ENCODE data around the gene SAP30L. TPM values are rescaled to one million over a fixed set of nuclear protein-coding genes. Genes with fewer than 3 reads are reported as not detected.

Gene SAP30L
- total RNA-seq, 1 experiment from 2014 or later: 45.9 TPM

DNA sequence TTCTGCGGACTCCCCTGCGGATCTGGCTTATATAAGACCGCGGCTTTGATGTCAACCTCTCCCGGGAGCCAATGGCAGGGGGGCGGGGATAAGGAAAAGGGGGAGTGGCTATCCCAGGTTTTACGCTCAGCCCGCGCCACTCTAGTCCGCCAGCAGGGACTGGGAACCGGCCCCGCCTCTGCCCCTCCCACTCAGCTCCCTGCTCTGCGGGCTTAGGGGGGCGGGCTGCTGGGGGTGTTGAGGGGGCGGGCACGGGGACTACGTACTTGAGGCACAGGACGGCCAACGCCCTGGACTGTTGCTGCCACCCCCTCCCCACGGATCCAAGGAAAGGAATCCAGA is 32.4 kb downstream of the SAP30L start, which contains the start of gene HAND1:
Gene HAND1, minus strand, starts transcription at position 4 of the 342 bp plus-strand sequence. CDS start 219 bp downstream, outside the sequence.
- ChIA-PET CTCF (no interaction called here), POLR2A (no interaction called here)
- peaks cover 90% of the 10 kb centered on the region for H3K27me3 Mint-ChIP-seq (ENCODE audit: insufficient read depth, unreplicated experiment)
- no peaks in the 10 kb centered on the region for H3K36me3 Mint-ChIP-seq (ENCODE audit: insufficient read depth, unreplicated experiment)
- H3K4me3 Mint-ChIP-seq (ENCODE audit: unreplicated experiment): no peak within 1 kb of the TSS
- DNase-seq (ENCODE audit: unreplicated experiment): no peak
- no peak within 1 kb of the TSS for H3K27ac Mint-ChIP-seq (ENCODE audit: low read depth, unreplicated experiment)
- intact Hi-C loops (cut with micrococcal nuclease): no loop called here
- no TSS peak for BruUV-seq (replicated peaks)
- peaks cover 4% of the 10 kb centered on the region for H3K4me1 Mint-ChIP-seq (ENCODE audit: insufficient read depth, unreplicated experiment)
- no peaks in the 10 kb centered on the region for H3K9me3 Mint-ChIP-seq (ENCODE audit: unreplicated experiment)
- TF ChIP-seq, protein P1, sequence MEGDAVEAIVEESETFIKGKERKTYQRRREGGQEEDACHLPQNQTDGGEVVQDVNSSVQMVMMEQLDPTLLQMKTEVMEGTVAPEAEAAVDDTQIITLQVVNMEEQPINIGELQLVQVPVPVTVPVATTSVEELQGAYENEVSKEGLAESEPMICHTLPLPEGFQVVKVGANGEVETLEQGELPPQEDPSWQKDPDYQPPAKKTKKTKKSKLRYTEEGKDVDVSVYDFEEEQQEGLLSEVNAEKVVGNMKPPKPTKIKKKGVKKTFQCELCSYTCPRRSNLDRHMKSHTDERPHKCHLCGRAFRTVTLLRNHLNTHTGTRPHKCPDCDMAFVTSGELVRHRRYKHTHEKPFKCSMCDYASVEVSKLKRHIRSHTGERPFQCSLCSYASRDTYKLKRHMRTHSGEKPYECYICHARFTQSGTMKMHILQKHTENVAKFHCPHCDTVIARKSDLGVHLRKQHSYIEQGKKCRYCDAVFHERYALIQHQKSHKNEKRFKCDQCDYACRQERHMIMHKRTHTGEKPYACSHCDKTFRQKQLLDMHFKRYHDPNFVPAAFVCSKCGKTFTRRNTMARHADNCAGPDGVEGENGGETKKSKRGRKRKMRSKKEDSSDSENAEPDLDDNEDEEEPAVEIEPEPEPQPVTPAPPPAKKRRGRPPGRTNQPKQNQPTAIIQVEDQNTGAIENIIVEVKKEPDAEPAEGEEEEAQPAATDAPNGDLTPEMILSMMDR (IDR thresholded peaks at IDR 0.05; ENCODE audit: unreplicated experiment): no peak

DNA sequence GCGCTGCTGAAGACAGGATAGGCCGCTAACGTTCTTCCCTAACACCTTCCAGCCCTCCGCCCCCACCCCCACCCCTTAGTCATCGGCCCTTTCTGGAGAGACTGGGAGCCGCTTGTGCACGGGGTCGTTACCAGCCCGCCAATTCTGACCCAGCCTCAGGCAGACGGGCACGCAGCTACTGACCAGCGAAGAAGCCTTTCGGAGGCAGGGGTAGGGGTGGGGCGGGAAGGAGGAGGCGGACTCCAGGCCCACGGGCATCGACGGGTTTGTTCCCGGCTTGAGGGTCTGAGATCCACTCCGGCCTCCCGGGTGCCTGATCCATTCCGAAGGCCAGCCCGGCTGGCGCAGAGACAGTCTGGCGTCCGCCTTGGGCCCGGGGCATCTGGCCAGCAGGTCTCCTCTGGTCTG is 33.0 kb downstream of the SAP30L start:
- CTCF ChIA-PET: interaction anchor here (1.4 kb wide), 1 partner anchor 10 kb away, joined by 13 read pairs; no protein-coding TSS in a partner anchor
- Mint-ChIP-seq H3K27me3 (ENCODE audit: insufficient read depth, unreplicated experiment) (peaks cover 90% of the 10 kb centered on the region), H3K27ac (ENCODE audit: low read depth, unreplicated experiment) (no peak overlapping the region)

GRCh38 chr5:154479160-154479943 is 33.6 kb downstream of the SAP30L start:
- POLR2A ChIA-PET: no interaction called here
- TF ChIP-seq, protein P1 (IDR thresholded peaks at IDR 0.05; ENCODE audit: unreplicated experiment): no peak
- peaks cover 4% of the 10 kb centered on the region for H3K4me1 Mint-ChIP-seq (ENCODE audit: insufficient read depth, unreplicated experiment)
- H3K9me3 Mint-ChIP-seq (ENCODE audit: unreplicated experiment): no peaks in the 10 kb centered on the region
- CTCF ChIA-PET: interaction anchor here (1.4 kb wide), 1 partner anchor 11 kb away, joined by 13 read pairs; no protein-coding TSS in a partner anchor
- DNase-seq (ENCODE audit: unreplicated experiment): no peak
- intact Hi-C loops (cut with micrococcal nuclease): no loop called here
- H3K36me3 Mint-ChIP-seq (ENCODE audit: insufficient read depth, unreplicated experiment): no peaks in the 10 kb centered on the region
- no peak overlapping the region for H3K27ac Mint-ChIP-seq (ENCODE audit: low read depth, unreplicated experiment)
- BruUV-seq (replicated peaks): no TSS peak
- H3K27me3 Mint-ChIP-seq (ENCODE audit: insufficient read depth, unreplicated experiment): peaks cover 90% of the 10 kb centered on the region
- H3K4me3 Mint-ChIP-seq (ENCODE audit: unreplicated experiment): no peak overlapping the region

More for the DNA sequence above, 33.0 kb downstream of the SAP30L start:
- Mint-ChIP-seq H3K4me1 (ENCODE audit: insufficient read depth, unreplicated experiment) (peaks cover 4% of the 10 kb centered on the region), H3K9me3 (ENCODE audit: unreplicated experiment) (no peaks in the 10 kb centered on the region), H3K4me3 (ENCODE audit: unreplicated experiment) (no peak overlapping the region), H3K36me3 (ENCODE audit: insufficient read depth, unreplicated experiment) (no peaks in the 10 kb centered on the region)
- DNase-seq (ENCODE audit: unreplicated experiment): no peak
- POLR2A ChIA-PET: no interaction called here
- intact Hi-C loops (cut with micrococcal nuclease): no loop called here
- BruUV-seq (replicated peaks): no TSS peak
- TF ChIP-seq, protein P1 (IDR thresholded peaks at IDR 0.05; ENCODE audit: unreplicated experiment): no peak

GRCh38 chr5:154479944-154480750 is 34.4 kb downstream of the SAP30L start:
- DNase-seq (ENCODE audit: unreplicated experiment): no peak
- Mint-ChIP-seq H3K4me1 (ENCODE audit: insufficient read depth, unreplicated experiment) (peaks cover 4% of the 10 kb centered on the region), H3K36me3 (ENCODE audit: insufficient read depth, unreplicated experiment) (no peaks in the 10 kb centered on the region), H3K9me3 (ENCODE audit: unreplicated experiment) (no peaks in the 10 kb centered on the region), H3K27ac (ENCODE audit: low read depth, unreplicated experiment) (no peak overlapping the region), H3K4me3 (ENCODE audit: unreplicated experiment) (no peak overlapping the region), H3K27me3 (ENCODE audit: insufficient read depth, unreplicated experiment) (peaks cover 90% of the 10 kb centered on the region)
- ChIA-PET CTCF (interaction anchor here (0.6 to 2.5 kb wide), 3 partner anchors 12 to 47 kb away, joined by 3 to 13 read pairs (median 11); no protein-coding TSS in a partner anchor), POLR2A (no interaction called here)
- TF ChIP-seq, protein P1 (IDR thresholded peaks at IDR 0.05; ENCODE audit: unreplicated experiment): no peak
- intact Hi-C loops (cut with micrococcal nuclease): no loop called here
- no TSS peak for BruUV-seq (replicated peaks)
